DND-41 (cell line): ENCODE results near the gene TCF4.

Experiments used
- ATAC-seq: fragments of 200-7000 bp; cut with Tn5 transposase; 3 replicates; pipeline ENCODE4 v1.9.1; 2021; ENCODE audit warnings: low read depth; ENCODE audit not compliant: insufficient read depth
- DNase-seq: peaks from one replicate; pipeline ENCODE4 v3.0.0-alpha.2; 2020
- H2AFZ ChIP-seq: 2 replicates; pipeline ENCODE4 v1.6.0; 2012; ENCODE audit warnings: low read depth, low read length
- H3K27ac ChIP-seq: 2 replicates; pipeline ENCODE4 v1.5.1; 2012; ENCODE audit warnings: low read length, inconsistent platforms
- H3K27me3 ChIP-seq: fragments of 200-600 bp; sonication (generic); 2 replicates; pipeline ENCODE4 v1.6.0; 2012; ENCODE audit warnings: low read length, mild to moderate bottlenecking, inconsistent platforms; ENCODE audit not compliant: insufficient read depth, poor library complexity
- H3K36me3 ChIP-seq: 2 replicates; pipeline ENCODE4 v1.5.1; 2012; ENCODE audit warnings: low read length, inconsistent platforms; ENCODE audit not compliant: insufficient read depth
- H3K4me1 ChIP-seq: 2 replicates; pipeline ENCODE4 v1.5.1; 2012; ENCODE audit warnings: mild to moderate bottlenecking, low read length; ENCODE audit not compliant: insufficient read depth
- H3K4me2 ChIP-seq: 2 replicates; pipeline ENCODE4 v1.6.0; 2012; ENCODE audit warnings: mild to moderate bottlenecking, moderate library complexity, low read length, inconsistent platforms; ENCODE audit not compliant: insufficient read depth
- H3K4me3 ChIP-seq, 2 experiments: fragments of 200-600 bp in 1 of 2; shearing (Covaris generic) in 1 of 2; 2 replicates each; pipeline ENCODE4 v1.5.1; 2012 to 2016; ENCODE audit warnings: inconsistent platforms in 2 of 2, low read length in 2 of 2, mild to moderate bottlenecking in 2 of 2, low read depth in 1 of 2, moderate library complexity in 1 of 2
- H3K79me2 ChIP-seq: 2 replicates; pipeline ENCODE4 v1.6.0; 2012; ENCODE audit warnings: low read length, inconsistent platforms; ENCODE audit not compliant: insufficient read depth
- H3K9ac ChIP-seq: 2 replicates; pipeline ENCODE4 v1.6.0; 2012; ENCODE audit warnings: low read depth, mild to moderate bottlenecking, inconsistent platforms, low read length, moderate library complexity
- H3K9me3 ChIP-seq: 2 replicates; pipeline ENCODE4 v1.5.1; 2012; ENCODE audit warnings: low read length, moderate library complexity, mild to moderate bottlenecking, inconsistent platforms; ENCODE audit not compliant: insufficient read depth, severe bottlenecking
- H4K20me1 ChIP-seq: 2 replicates; pipeline ENCODE4 v1.6.0; 2012; ENCODE audit warnings: low read length; ENCODE audit not compliant: insufficient read depth
- CTCF ChIP-seq: IDR thresholded peaks from 2 replicates; pipeline ENCODE4 v1.5.1; 2012; ENCODE audit warnings: borderline replicate concordance, low read length, moderate library complexity, mild to moderate bottlenecking; ENCODE audit not compliant: poor library complexity, severe bottlenecking; ENCODE audit errors: extremely low read depth
- EZH2 ChIP-seq: IDR thresholded peaks from 3 replicates; pipeline ENCODE4 v1.6.1; 2012; ENCODE audit warnings: borderline replicate concordance, low read depth, mild to moderate bottlenecking, moderate library complexity, low read length, inconsistent platforms; ENCODE audit not compliant: severe bottlenecking

The TCF4 gene

GRCh38 chr18:55544014-55544413, 44.0 kb downstream of the TCF4 start:
- Histone ChIP-seq H3K79me2 (no peaks in the 10 kb centered on the region), H4K20me1 (peaks cover 3% of the 10 kb centered on the region; the same call in 1 of the 2 replicates), H3K9me3 (no peaks in the 10 kb centered on the region), H3K4me1 (no peaks in the 10 kb centered on the region), H3K9ac (no peak overlapping the region), H3K36me3 (no peaks in the 10 kb centered on the region), H2AFZ (no peak overlapping the region), H3K4me3 (no peak overlapping the region), H3K27ac (no peak overlapping the region), H3K27me3 (no peaks in the 10 kb centered on the region), H3K4me2 (no peak overlapping the region)
- TF ChIP-seq CTCF: no peak
- no peak for TF ChIP-seq EZH2
- ATAC-seq: no peak
- DNase-seq: no peak

- DNase-seq (no peak), ATAC-seq (no peak)
- H3K4me2 ChIP-seq: no peak overlapping the region
- H3K36me3 ChIP-seq: no peaks in the 10 kb centered on the region
- H3K9me3 ChIP-seq: no peaks in the 10 kb centered on the region
- H2AFZ ChIP-seq: no peak overlapping the region
- no peaks in the 10 kb centered on the region for H3K79me2 ChIP-seq
- no peak overlapping the region for H3K9ac ChIP-seq
- H4K20me1 ChIP-seq: peaks cover 3% of the 10 kb centered on the region; the same call in 1 of the 2 replicates
- H3K27ac ChIP-seq: no peak overlapping the region
- H3K4me3 ChIP-seq: no peak overlapping the region
- no peak for TF ChIP-seq CTCF
- no peak for TF ChIP-seq EZH2
- no peaks in the 10 kb centered on the region for H3K27me3 ChIP-seq
- no peaks in the 10 kb centered on the region for H3K4me1 ChIP-seq
These were observed 44.8 kb downstream of the TCF4 start for GRCh38 chr18:55543130-55543704.

- Histone ChIP-seq H3K4me1 (no peaks in the 10 kb centered on the region), H3K27ac (no peak overlapping the region), H3K9ac (no peak overlapping the region), H3K9me3 (no peaks in the 10 kb centered on the region), H4K20me1 (peaks cover 3% of the 10 kb centered on the region; the same call in 1 of the 2 replicates), H2AFZ (no peak overlapping the region), H3K27me3 (no peaks in the 10 kb centered on the region), H3K4me3 (no peak overlapping the region), H3K4me2 (no peak overlapping the region), H3K36me3 (no peaks in the 10 kb centered on the region), H3K79me2 (no peaks in the 10 kb centered on the region)
- TF ChIP-seq EZH2: no peak
- DNase-seq (no peak), ATAC-seq (no peak)
These were observed 46.4 kb downstream of the TCF4 start for GRCh38 chr18:55541571-55541970.

- H3K4me1 ChIP-seq: no peaks in the 10 kb centered on the region
- no peak for DNase-seq
- H3K79me2 ChIP-seq: no peaks in the 10 kb centered on the region
- H3K4me2 ChIP-seq: no peak overlapping the region
- no peak for TF ChIP-seq EZH2
- no peak for TF ChIP-seq CTCF
- H3K27ac ChIP-seq: no peak overlapping the region
- no peaks in the 10 kb centered on the region for H3K36me3 ChIP-seq
- no peak overlapping the region for H3K4me3 ChIP-seq
- no peak for ATAC-seq
- no peak overlapping the region for H2AFZ ChIP-seq
- H4K20me1 ChIP-seq: no peaks in the 10 kb centered on the region; the same call in 1 of the 2 replicates
- no peaks in the 10 kb centered on the region for H3K27me3 ChIP-seq
- no peaks in the 10 kb centered on the region for H3K9me3 ChIP-seq
- no peak overlapping the region for H3K9ac ChIP-seq
These were observed 48.8 kb downstream of the TCF4 start for GRCh38 chr18:55539240-55539639.
